HepG2 (cell line): ENCODE results near the gene TAMM41. TPM values are rescaled to one million over a fixed set of nuclear protein-coding genes. Genes with fewer than 3 reads are reported as not detected.

ENCODE experiments used
- E2F1 ChIP-seq: sonication (generic); formaldehyde crosslinking; IDR thresholded peaks from 2 replicates; pipeline ENCODE4 v1.5.0; 2020; ENCODE audit warnings: missing genetic modification reagents
- ELF3 ChIP-seq: IDR thresholded peaks from 2 replicates; pipeline ENCODE4 v1.6.1; 2016; ENCODE audit warnings: missing genetic modification reagents, missing compliant biosample characterization
- HNF1A ChIP-seq, 2 experiments: sonication (generic) in 1 of 2; formaldehyde crosslinking in 1 of 2; IDR thresholded peaks; 2 replicates each; pipeline versions ENCODE4 v1.4.0 to v1.6.1; 2016 to 2020; ENCODE audit warnings: borderline replicate concordance in 1 of 2, low read depth in 1 of 2, mild to moderate bottlenecking in 1 of 2, missing genetic modification reagents in 1 of 2
- KDM3A ChIP-seq: IDR thresholded peaks from 2 replicates; pipeline ENCODE4 v1.6.1; 2018; ENCODE audit warnings: low read depth, missing compliant biosample characterization
- MXD1 ChIP-seq: sonication (generic); formaldehyde crosslinking; IDR thresholded peaks from 2 replicates; pipeline ENCODE4 v1.4.0; 2020; ENCODE audit warnings: mild to moderate bottlenecking, missing genetic modification reagents
- NAIF1 ChIP-seq: sonication (generic); formaldehyde crosslinking; IDR thresholded peaks from 2 replicates; pipeline ENCODE4 v1.5.0; 2020; ENCODE audit warnings: mild to moderate bottlenecking, missing genetic modification reagents, borderline replicate concordance
- NR0B2 ChIP-seq: sonication (generic); formaldehyde crosslinking; IDR thresholded peaks from 2 replicates; pipeline ENCODE4 v1.4.0; 2020; ENCODE audit warnings: mild to moderate bottlenecking, missing genetic modification reagents
- POLR2A ChIP-seq, 2 experiments: IDR thresholded peaks; 2 replicates each; pipeline ENCODE4 v1.6.1; 2011; ENCODE audit warnings: low read depth in 2 of 2, low read length in 2 of 2, mild to moderate bottlenecking in 1 of 2, moderate library complexity in 1 of 2; ENCODE audit not compliant: insufficient read depth in 1 of 2
- PRDM15 ChIP-seq: sonication (generic); formaldehyde crosslinking; IDR thresholded peaks from 2 replicates; pipeline ENCODE4 v1.4.0; 2020; ENCODE audit warnings: missing genetic modification reagents
- SNAPC5 ChIP-seq: sonication (generic); formaldehyde crosslinking; IDR thresholded peaks from 2 replicates; pipeline ENCODE4 v1.8.1; 2023; ENCODE audit warnings: mild to moderate bottlenecking, missing genetic modification reagents, borderline replicate concordance
- ZNF382 ChIP-seq: sonication (generic); formaldehyde crosslinking; IDR thresholded peaks from 2 replicates; pipeline ENCODE4 v1.5.0; 2020; ENCODE audit warnings: missing genetic modification reagents, mild to moderate bottlenecking, borderline replicate concordance
- ZNF709 ChIP-seq: sonication (generic); formaldehyde crosslinking; IDR thresholded peaks from 2 replicates; pipeline ENCODE4 v1.5.0; 2020; ENCODE audit warnings: mild to moderate bottlenecking, missing genetic modification reagents
- ZNF850 ChIP-seq: sonication (generic); formaldehyde crosslinking; conservative IDR thresholded peaks from 2 replicates; pipeline ENCODE4 v1.9.0; 2021; ENCODE audit warnings: mild to moderate bottlenecking, missing genetic modification reagents
- ZUFSP ChIP-seq: sonication (generic); formaldehyde crosslinking; IDR thresholded peaks from 2 replicates; pipeline ENCODE4 v1.9.0; 2021; ENCODE audit warnings: missing genetic modification reagents, mild to moderate bottlenecking, borderline replicate concordance
- polyA plus RNA-seq, 8 experiments: library from polyadenylated mRNA; depleted of rRNA in 3 of 8; stranded (reverse) in 7 of 8; unstranded in 1 of 8; fragments of >200 nt; fragmentation: Illumina TruSeq in 4 of 8; extraction: Trizol in 4 of 8; gene quantifications; 2 replicates each; pipeline versions ENCODE4 v1.2.1 to v1.2.3, GENCODE V29; 2011 to 2016; ENCODE audit warnings: low read depth in 4 of 8, missing spikeins in 1 of 8, mixed read lengths in 1 of 8; ENCODE audit not compliant: insufficient read depth in 1 of 8
- total RNA-seq, 5 experiments: library from RNA; depleted of rRNA; stranded (reverse); fragments of >200 nt; fragmentation: Illumina TruSeq; extraction: Trizol; gene quantifications; 2 replicates each; pipeline ENCODE4 v1.2.3, GENCODE V29; 2016; ENCODE audit warnings: low read depth in 1 of 5

The TAMM41 gene
- total and polyA plus RNA-seq, 2 of the 13 experiments (the other 11 are each of a cell fraction or from before 2014, with no cell fraction given): 9.9 to 12.2 TPM

GRCh38 chr3:11846281-11847266 lies at the start of gene TAMM41 (continued):
- TF ChIP-seq HNF1A (IDR thresholded peaks at IDR 0.05; ENCODE audit: low read depth) (no peak; the same call in 1 of the 2 replicates), HNF1A (CRISPR knock-in tag; IDR thresholded peaks at IDR 0.05; ENCODE audit: borderline replicate concordance) (no peak; the same call in 1 of the 2 replicates), NAIF1 (CRISPR knock-in tag) (no peak), ZNF850 (CRISPR knock-in tag) (no peak), ELF3 (CRISPR knock-in tag) (peak; percentile 76), POLR2A (IDR thresholded peaks at IDR 0.05; ENCODE audit: insufficient read depth in 1 of 2, low read depth in 2 of 2, low read length in 2 of 2) (peak; percentile 70 to 97), ZNF382 (no peak), SNAPC5 (no peak), E2F1 (CRISPR knock-in tag) (peak; percentile 49; the same call in 1 of the 2 replicates), KDM3A (CRISPR knock-in tag) (peak; percentile 91), PRDM15 (CRISPR knock-in tag) (no peak), ZUFSP (CRISPR knock-in tag) (no peak), NR0B2 (CRISPR knock-in tag) (peak; percentile 84), MXD1 (CRISPR knock-in tag) (peak; percentile 74), ZNF709 (CRISPR knock-in tag) (no peak)
